Tibial nerve (tissue), 4 donors: ENCODE results near the gene SPTB.

Experiments used
- CTCF ChIP-seq, 5 experiments: fragments of 200-600 bp in 3 of 5; fragments of 450-650 bp in 2 of 5; sonication (generic) in 3 of 5; IDR thresholded peaks; one replicate each; pipeline ENCODE4 v1.5.1; 2016 to 2019; ENCODE audit warnings: antibody characterized with exemption in 5 of 5, mild to moderate bottlenecking in 3 of 5, moderate library complexity in 2 of 5
- EP300 ChIP-seq, 2 donors: sonication (generic); formaldehyde crosslinking; IDR thresholded peaks; one replicate each; pipeline ENCODE4 v1.6.1; 2017; ENCODE audit warnings: antibody characterized with exemption in 2 of 2, mild to moderate bottlenecking in 1 of 2

GRCh38 chr14:64714432-64715025 lies 165.2 kb downstream of the SPTB start:
- TF ChIP-seq CTCF (IDR thresholded peaks at IDR 0.05) = no peak
- no peak for TF ChIP-seq EP300 (IDR thresholded peaks at IDR 0.05)
